Panc1 (cell line): Measurements from ENCODE around the gene CRK.

ENCODE experiments used
- CTCF ChIP-seq: fragments of 450-650 bp; IDR thresholded peaks from 2 replicates; pipeline ENCODE4 v1.5.1; 2017; ENCODE audit warnings: mild to moderate bottlenecking
- SIN3A ChIP-seq: IDR thresholded peaks from 2 replicates; pipeline ENCODE4 v1.6.1; 2012; ENCODE audit warnings: low read depth, mild to moderate bottlenecking, low read length, moderate library complexity, borderline replicate concordance; ENCODE audit not compliant: insufficient read depth

- TF ChIP-seq SIN3A (no peak), CTCF (no peak)
Observed at GRCh38 chr17:1464186-1464585, 8.2 kb upstream of the CRK start.
